ENCODE measurements around the gene TUBB2B. TPM values are rescaled to one million over a fixed set of nuclear protein-coding genes. Genes with fewer than 3 reads are reported as not detected.
A peak's percentile ranks its signal among the peaks of the same experiment; 100 is the strongest.

Gene TUBB2B
- total RNA-seq (1 to 10 TPM in 5 of 10 donors, under 1 TPM in 5; 0.28 to 3.6 (median 0.94) TPM), polyA plus RNA-seq (1 to 10 TPM in 1 of 2 donors, under 1 TPM in 1; 0.59 to 3.4 TPM)
- long read RNA-seq, donor 1, partial matches to known transcripts = 0 of 2 reads
- long read RNA-seq, donor 1, other reads (novel, unspliced or antisense) = 0 of 2 reads
- long read RNA-seq, donor 2 = 0 reads
- long read RNA-seq, donor 3, transcript TUBB2B-201 (4 exons, 2,020 nt) = major isoform, 12 of 12 reads
- long read RNA-seq, donor 3, partial matches to known transcripts = 0 of 12 reads
- long read RNA-seq, donor 3, other reads (novel, unspliced or antisense) = 0 of 12 reads

GRCh38 chr6:3227363-3228045 is at the start of gene TUBB2B:
Gene TUBB2B (minus strand): TSS chr6:3227653. CDS start chr6:3227543, 110 bp downstream.
- peak in 1 of 2 donors; percentile 37 for DNase-seq
- no peak for TF ChIP-seq CTCF (IDR thresholded peaks at IDR 0.05)
- H3K27ac ChIP-seq = peak within 1 kb of the TSS in 1 of 10 donors; percentile 4
- peaks cover 21 to 58% (median 47%) of the 10 kb centered on the region in 9 donors for H3K4me1 ChIP-seq
- no peaks in the 10 kb centered on the region for H3K36me3 ChIP-seq
- 1% methylated on average over 65 to 66 of the region's 66 CpGs for WGBS, 2 donors
- intact Hi-C loops (cut with DNase I) = no loop called here
- peak within 1 kb of the TSS; percentile 20 to 59 (median 43) for H3K4me3 ChIP-seq
- H3K27me3 ChIP-seq = peaks cover 0 to 84% (median 55%) of the 10 kb centered on the region in 7 donors
- ATAC-seq = peak; percentile 30 to 70 (median 56)
- no peaks in the 10 kb centered on the region for H3K9me3 ChIP-seq

- no peak for TF ChIP-seq CTCF (IDR thresholded peaks at IDR 0.05)
- Histone ChIP-seq H3K27ac (no peak overlapping the region), H3K4me3 (no peak overlapping the region), H3K4me1 (peaks cover 6 to 22% (median 13%) of the 10 kb centered on the region in 9 donors), H3K36me3 (peaks cover 0 to 23% (median 0%) of the 10 kb centered on the region in 9 donors), H3K27me3 (no peaks in the 10 kb centered on the region), H3K9me3 (no peaks in the 10 kb centered on the region)
- WGBS, 2 donors = 81% methylated on average over 12 of the region's 12 CpGs
- ATAC-seq (peak in 1 of 8 donors; percentile 9), DNase-seq (no peak)
- intact Hi-C loops (cut with DNase I) = loop anchor here in 9 of 10 donors (5.0 to 10.0 kb wide), 9 partner anchors 180 to 728 kb away; partner anchors contain the start of gene SLC22A23 (in 2 of the 9)
These were observed 49.8 kb upstream of the TUBB2B start for GRCh38 chr6:3277251-3277650.

GRCh38 chr6:3276174-3277167 is 49.0 kb upstream of the TUBB2B start:
- peaks cover 0 to 30% (median 3%) of the 10 kb centered on the region in 9 donors for H3K36me3 ChIP-seq
- H3K4me1 ChIP-seq = peaks cover 3 to 15% (median 5%) of the 10 kb centered on the region in 9 donors
- ATAC-seq (no peak), DNase-seq (no peak)
- H3K4me3 ChIP-seq = no peak overlapping the region
- no peak overlapping the region for H3K27ac ChIP-seq
- H3K9me3 ChIP-seq = no peaks in the 10 kb centered on the region
- no peaks in the 10 kb centered on the region for H3K27me3 ChIP-seq
- 84 to 92% methylated on average over 20 of the region's 20 CpGs for WGBS, 2 donors
- intact Hi-C loops (cut with DNase I) = loop anchor here in 9 of 10 donors (5.0 to 10.0 kb wide), 9 partner anchors 181 to 728 kb away; partner anchors contain the start of gene SLC22A23 (in 2 of the 9)
- TF ChIP-seq CTCF (IDR thresholded peaks at IDR 0.05) = no peak
